ENCODE measurements around the gene QRICH2.

- TF ChIP-seq CTCF (IDR thresholded peaks at IDR 0.05) (no peak), POLR2AphosphoS5 (IDR thresholded peaks at IDR 0.05) (no peak)
Observed at GRCh38 chr17:76255801-76256429, 52.2 kb downstream of the QRICH2 start.
